ENCODE results near the gene CGB2.

DNA sequence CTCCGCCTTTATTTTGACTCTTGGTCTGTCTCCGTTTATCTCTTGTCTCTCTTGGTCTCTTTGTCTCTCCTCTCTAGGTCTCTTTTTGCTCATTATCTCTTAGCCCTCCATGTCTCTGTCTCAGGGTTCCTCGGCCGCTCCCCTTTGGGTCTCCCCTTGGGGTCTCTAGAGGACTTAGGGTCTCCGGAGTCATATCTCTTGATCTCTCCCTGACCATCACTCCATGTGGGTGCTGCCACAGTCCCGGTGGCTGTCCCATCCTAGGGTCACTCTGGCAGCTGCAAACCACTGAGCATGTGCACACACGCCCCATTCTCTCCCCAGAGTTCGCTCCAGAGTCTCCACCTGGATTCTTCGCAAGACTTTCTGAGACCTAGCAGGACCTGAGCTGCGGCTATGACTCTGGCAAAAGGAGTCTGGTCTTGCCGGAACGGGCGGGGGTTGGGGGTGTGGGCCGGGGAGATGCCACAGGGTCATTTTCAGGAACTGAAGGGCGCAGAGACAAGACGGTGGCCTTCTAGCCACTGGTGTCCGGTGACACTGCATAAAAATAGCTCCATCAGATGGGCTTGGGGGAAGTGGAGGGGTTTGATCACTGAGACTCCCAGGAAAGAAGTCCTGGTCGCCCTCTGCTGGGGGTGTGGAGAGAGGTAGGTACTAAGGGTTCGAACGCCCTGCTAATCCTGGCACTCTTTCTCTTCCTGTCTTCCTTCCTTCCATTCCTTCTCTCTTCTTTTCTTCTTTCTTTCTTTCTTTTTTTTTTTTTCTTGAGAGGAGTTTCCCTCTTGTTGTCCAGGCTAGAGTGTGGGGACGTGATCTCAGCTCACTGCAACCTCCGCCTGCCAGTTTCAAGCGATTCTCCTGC is 42.1 kb downstream of the CGB2 start:
- TF ChIP-seq EZH2 (IDR thresholded peaks at IDR 0.05; ENCODE audit: insufficient read depth, low read length): no peak
- TF ChIP-seq, protein P1, sequence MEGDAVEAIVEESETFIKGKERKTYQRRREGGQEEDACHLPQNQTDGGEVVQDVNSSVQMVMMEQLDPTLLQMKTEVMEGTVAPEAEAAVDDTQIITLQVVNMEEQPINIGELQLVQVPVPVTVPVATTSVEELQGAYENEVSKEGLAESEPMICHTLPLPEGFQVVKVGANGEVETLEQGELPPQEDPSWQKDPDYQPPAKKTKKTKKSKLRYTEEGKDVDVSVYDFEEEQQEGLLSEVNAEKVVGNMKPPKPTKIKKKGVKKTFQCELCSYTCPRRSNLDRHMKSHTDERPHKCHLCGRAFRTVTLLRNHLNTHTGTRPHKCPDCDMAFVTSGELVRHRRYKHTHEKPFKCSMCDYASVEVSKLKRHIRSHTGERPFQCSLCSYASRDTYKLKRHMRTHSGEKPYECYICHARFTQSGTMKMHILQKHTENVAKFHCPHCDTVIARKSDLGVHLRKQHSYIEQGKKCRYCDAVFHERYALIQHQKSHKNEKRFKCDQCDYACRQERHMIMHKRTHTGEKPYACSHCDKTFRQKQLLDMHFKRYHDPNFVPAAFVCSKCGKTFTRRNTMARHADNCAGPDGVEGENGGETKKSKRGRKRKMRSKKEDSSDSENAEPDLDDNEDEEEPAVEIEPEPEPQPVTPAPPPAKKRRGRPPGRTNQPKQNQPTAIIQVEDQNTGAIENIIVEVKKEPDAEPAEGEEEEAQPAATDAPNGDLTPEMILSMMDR (IDR thresholded peaks at IDR 0.05; ENCODE audit: insufficient read depth, low read depth, low read length): peak; percentile 22
